H1 (cell line): ENCODE data around the gene MORC1. TPM values are rescaled to one million over a fixed set of nuclear protein-coding genes. Genes with fewer than 3 reads are reported as not detected.

ENCODE experiments used
- RXRA ChIP-seq: IDR thresholded peaks from 2 replicates; pipeline ENCODE4 v1.6.1; 2011; ENCODE audit warnings: low read depth, mild to moderate bottlenecking, low read length, moderate library complexity; ENCODE audit not compliant: insufficient read depth
- SP1 ChIP-seq: IDR thresholded peaks from 2 replicates; pipeline ENCODE4 v1.6.1; 2011; ENCODE audit warnings: low read depth, low read length
- polyA plus RNA-seq, 7 experiments: library from polyadenylated mRNA; depleted of rRNA in 3 of 7; stranded (reverse) in 5 of 7; unstranded in 2 of 7; fragments of >200 nt in 5 of 7; fragments of 200-250 nt in 2 of 7; gene quantifications; 1 replicate in 5 of 7; 2 replicates in 1 of 7; 4 replicates in 1 of 7; pipeline versions ENCODE4 v1.2.1 to v1.2.3, GENCODE V29; 2011 to 2013; ENCODE audit warnings: missing spikeins in 2 of 7, mixed read lengths in 2 of 7
- total RNA-seq: library from RNA; stranded (reverse); fragmentation: NEBNext Ultra II Directional; extraction: Animal tissue kit (Norgen Biotek cat#: 25700); gene quantifications from 2 replicates; pipeline ENCODE4 v1.2.1, GENCODE V29; 2021
- TF ChIP-seq, protein P1 (sequence below): fragments of 300-600 bp; sonication (generic); IDR thresholded peaks from 2 replicates; pipeline ENCODE4 v1.7.1; 2012; ENCODE audit warnings: low read length, moderate library complexity, mild to moderate bottlenecking, inconsistent platforms; ENCODE audit not compliant: insufficient replicate concordance
- TF ChIP-seq, protein P2 (sequence below): IDR thresholded peaks from 2 replicates; pipeline ENCODE4 v1.6.1; 2012; ENCODE audit warnings: inconsistent platforms

MORC1 gene
- total and polyA plus RNA-seq, 2 of the 8 experiments (the other 6 are each of a cell fraction or from before 2014, with no cell fraction given) = not detected

DNA sequence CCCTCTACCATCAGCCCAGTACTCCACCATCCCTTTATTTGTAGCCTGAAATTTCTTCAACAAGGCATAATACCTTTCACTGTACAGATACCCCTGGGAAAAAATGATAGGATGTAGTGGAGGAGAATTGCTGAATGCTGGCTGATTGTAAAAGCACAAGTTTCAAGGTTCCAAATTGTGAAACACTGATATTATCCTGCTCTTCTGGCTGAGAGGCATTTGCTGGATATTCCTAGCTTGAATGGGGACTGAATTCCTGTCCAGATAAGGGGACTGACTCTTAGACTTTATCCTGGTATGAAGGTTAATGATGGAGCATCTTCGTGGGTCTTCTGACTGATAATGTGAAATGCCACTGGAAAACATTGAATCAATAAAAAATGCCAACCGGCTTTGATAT is 9.6 kb upstream of the MORC1 start (continued):
- TF ChIP-seq, protein P1, sequence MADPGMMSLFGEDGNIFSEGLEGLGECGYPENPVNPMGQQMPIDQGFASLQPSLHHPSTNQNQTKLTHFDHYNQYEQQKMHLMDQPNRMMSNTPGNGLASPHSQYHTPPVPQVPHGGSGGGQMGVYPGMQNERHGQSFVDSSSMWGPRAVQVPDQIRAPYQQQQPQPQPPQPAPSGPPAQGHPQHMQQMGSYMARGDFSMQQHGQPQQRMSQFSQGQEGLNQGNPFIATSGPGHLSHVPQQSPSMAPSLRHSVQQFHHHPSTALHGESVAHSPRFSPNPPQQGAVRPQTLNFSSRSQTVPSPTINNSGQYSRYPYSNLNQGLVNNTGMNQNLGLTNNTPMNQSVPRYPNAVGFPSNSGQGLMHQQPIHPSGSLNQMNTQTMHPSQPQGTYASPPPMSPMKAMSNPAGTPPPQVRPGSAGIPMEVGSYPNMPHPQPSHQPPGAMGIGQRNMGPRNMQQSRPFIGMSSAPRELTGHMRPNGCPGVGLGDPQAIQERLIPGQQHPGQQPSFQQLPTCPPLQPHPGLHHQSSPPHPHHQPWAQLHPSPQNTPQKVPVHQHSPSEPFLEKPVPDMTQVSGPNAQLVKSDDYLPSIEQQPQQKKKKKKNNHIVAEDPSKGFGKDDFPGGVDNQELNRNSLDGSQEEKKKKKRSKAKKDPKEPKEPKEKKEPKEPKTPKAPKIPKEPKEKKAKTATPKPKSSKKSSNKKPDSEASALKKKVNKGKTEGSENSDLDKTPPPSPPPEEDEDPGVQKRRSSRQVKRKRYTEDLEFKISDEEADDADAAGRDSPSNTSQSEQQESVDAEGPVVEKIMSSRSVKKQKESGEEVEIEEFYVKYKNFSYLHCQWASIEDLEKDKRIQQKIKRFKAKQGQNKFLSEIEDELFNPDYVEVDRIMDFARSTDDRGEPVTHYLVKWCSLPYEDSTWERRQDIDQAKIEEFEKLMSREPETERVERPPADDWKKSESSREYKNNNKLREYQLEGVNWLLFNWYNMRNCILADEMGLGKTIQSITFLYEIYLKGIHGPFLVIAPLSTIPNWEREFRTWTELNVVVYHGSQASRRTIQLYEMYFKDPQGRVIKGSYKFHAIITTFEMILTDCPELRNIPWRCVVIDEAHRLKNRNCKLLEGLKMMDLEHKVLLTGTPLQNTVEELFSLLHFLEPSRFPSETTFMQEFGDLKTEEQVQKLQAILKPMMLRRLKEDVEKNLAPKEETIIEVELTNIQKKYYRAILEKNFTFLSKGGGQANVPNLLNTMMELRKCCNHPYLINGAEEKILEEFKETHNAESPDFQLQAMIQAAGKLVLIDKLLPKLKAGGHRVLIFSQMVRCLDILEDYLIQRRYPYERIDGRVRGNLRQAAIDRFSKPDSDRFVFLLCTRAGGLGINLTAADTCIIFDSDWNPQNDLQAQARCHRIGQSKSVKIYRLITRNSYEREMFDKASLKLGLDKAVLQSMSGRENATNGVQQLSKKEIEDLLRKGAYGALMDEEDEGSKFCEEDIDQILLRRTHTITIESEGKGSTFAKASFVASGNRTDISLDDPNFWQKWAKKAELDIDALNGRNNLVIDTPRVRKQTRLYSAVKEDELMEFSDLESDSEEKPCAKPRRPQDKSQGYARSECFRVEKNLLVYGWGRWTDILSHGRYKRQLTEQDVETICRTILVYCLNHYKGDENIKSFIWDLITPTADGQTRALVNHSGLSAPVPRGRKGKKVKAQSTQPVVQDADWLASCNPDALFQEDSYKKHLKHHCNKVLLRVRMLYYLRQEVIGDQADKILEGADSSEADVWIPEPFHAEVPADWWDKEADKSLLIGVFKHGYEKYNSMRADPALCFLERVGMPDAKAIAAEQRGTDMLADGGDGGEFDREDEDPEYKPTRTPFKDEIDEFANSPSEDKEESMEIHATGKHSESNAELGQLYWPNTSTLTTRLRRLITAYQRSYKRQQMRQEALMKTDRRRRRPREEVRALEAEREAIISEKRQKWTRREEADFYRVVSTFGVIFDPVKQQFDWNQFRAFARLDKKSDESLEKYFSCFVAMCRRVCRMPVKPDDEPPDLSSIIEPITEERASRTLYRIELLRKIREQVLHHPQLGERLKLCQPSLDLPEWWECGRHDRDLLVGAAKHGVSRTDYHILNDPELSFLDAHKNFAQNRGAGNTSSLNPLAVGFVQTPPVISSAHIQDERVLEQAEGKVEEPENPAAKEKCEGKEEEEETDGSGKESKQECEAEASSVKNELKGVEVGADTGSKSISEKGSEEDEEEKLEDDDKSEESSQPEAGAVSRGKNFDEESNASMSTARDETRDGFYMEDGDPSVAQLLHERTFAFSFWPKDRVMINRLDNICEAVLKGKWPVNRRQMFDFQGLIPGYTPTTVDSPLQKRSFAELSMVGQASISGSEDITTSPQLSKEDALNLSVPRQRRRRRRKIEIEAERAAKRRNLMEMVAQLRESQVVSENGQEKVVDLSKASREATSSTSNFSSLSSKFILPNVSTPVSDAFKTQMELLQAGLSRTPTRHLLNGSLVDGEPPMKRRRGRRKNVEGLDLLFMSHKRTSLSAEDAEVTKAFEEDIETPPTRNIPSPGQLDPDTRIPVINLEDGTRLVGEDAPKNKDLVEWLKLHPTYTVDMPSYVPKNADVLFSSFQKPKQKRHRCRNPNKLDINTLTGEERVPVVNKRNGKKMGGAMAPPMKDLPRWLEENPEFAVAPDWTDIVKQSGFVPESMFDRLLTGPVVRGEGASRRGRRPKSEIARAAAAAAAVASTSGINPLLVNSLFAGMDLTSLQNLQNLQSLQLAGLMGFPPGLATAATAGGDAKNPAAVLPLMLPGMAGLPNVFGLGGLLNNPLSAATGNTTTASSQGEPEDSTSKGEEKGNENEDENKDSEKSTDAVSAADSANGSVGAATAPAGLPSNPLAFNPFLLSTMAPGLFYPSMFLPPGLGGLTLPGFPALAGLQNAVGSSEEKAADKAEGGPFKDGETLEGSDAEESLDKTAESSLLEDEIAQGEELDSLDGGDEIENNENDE = no peak
- TF ChIP-seq, protein P2, sequence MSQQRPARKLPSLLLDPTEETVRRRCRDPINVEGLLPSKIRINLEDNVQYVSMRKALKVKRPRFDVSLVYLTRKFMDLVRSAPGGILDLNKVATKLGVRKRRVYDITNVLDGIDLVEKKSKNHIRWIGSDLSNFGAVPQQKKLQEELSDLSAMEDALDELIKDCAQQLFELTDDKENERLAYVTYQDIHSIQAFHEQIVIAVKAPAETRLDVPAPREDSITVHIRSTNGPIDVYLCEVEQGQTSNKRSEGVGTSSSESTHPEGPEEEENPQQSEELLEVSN = no peak
- TF ChIP-seq SP1 (no peak), RXRA (no peak)
